ENCODE data around the gene EMID1. TPM values are rescaled to one million over a fixed set of nuclear protein-coding genes. Genes with fewer than 3 reads are reported as not detected.

Gene EMID1
- polyA plus RNA-seq, 1 donor (not counting 4 experiments of a cell fraction or from before 2014, with no cell fraction given), result not detected

DNA sequence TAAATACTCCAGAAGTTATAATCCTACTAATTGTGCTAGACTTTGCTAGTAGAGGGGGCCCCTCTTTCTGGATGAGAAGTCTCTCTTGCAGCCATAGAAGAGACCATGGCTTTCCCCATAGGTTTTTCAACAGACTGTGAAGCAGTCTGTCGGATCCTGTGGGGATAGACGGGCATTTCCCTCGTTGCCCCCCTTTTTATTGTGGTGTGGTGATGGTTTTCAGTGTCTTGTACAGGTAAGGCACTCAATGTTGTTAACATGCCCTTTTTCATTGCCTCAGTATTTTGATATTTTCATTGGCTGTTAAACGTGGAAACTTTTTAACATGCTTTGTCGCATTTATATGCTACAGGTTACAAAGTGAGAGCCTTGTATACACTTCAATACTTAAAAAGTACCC, 84.4 kb downstream of the EMID1 start:
- TF ChIP-seq, protein P1, sequence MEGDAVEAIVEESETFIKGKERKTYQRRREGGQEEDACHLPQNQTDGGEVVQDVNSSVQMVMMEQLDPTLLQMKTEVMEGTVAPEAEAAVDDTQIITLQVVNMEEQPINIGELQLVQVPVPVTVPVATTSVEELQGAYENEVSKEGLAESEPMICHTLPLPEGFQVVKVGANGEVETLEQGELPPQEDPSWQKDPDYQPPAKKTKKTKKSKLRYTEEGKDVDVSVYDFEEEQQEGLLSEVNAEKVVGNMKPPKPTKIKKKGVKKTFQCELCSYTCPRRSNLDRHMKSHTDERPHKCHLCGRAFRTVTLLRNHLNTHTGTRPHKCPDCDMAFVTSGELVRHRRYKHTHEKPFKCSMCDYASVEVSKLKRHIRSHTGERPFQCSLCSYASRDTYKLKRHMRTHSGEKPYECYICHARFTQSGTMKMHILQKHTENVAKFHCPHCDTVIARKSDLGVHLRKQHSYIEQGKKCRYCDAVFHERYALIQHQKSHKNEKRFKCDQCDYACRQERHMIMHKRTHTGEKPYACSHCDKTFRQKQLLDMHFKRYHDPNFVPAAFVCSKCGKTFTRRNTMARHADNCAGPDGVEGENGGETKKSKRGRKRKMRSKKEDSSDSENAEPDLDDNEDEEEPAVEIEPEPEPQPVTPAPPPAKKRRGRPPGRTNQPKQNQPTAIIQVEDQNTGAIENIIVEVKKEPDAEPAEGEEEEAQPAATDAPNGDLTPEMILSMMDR (optimal IDR thresholded peaks at IDR 0.05 in 1 of 3, IDR thresholded peaks at IDR 0.05 in 1 of 3, conservative IDR thresholded peaks at IDR 0.05 in 1 of 3; ENCODE audit: extremely low read depth in 1 of 3, insufficient read depth in 2 of 3, low read length in 3 of 3), result no peak
- no peak for TF ChIP-seq EZH2 (IDR thresholded peaks at IDR 0.05; ENCODE audit: low read length)
- dilution Hi-C loops (cut with MboI; ENCODE audit: extremely low pct_ligation_motif_present, low sequenced_read_pairs), result no loop called here
- Histone ChIP-seq H3K4me1 (ENCODE audit: control insufficient read depth, extremely low read depth, insufficient read depth, low read length) (no peaks in the 10 kb centered on the region), H3K9me3 (ENCODE audit: control insufficient read depth, low read depth, low read length) (no peaks in the 10 kb centered on the region), H4K20me1 (ENCODE audit: control insufficient read depth, extremely low read depth, insufficient read depth, low read length) (peaks cover 5% of the 10 kb centered on the region), H3K9me1 (ENCODE audit: control insufficient read depth, extremely low read depth, insufficient read depth, low read length) (no peaks in the 10 kb centered on the region), H2AFZ (ENCODE audit: control insufficient read depth, low read length) (no peak overlapping the region), H3K4me3 (ENCODE audit: control insufficient read depth in 2 of 3, extremely low read depth in 1 of 3, insufficient read depth in 2 of 3, low read depth in 1 of 3, low read length in 3 of 3) (no peak overlapping the region), H3K4me2 (ENCODE audit: control insufficient read depth, extremely low read depth, insufficient read depth, low read depth, low read length) (no peak overlapping the region), H3K79me2 (ENCODE audit: control insufficient read depth, insufficient read depth, low read length) (peaks cover 35% of the 10 kb centered on the region), H3K36me3 (ENCODE audit: control insufficient read depth in 2 of 2, extremely low read depth in 1 of 2, insufficient read depth in 2 of 2, low read length in 2 of 2) (peaks cover 46 to 67% of the 10 kb centered on the region in 2 experiments), H3K9ac (ENCODE audit: control insufficient read depth, extremely low read depth, insufficient read depth, low read length) (no peak overlapping the region), H3K27me3 (ENCODE audit: control insufficient read depth, extremely low read depth, insufficient read depth, low read length) (no peaks in the 10 kb centered on the region), H3K27ac (ENCODE audit: control insufficient read depth, insufficient read depth, low read length) (no peak overlapping the region)
- no peak for FAIRE-seq
- no peak for DNase-seq (ENCODE audit: low read depth, low spot score)

DNA sequence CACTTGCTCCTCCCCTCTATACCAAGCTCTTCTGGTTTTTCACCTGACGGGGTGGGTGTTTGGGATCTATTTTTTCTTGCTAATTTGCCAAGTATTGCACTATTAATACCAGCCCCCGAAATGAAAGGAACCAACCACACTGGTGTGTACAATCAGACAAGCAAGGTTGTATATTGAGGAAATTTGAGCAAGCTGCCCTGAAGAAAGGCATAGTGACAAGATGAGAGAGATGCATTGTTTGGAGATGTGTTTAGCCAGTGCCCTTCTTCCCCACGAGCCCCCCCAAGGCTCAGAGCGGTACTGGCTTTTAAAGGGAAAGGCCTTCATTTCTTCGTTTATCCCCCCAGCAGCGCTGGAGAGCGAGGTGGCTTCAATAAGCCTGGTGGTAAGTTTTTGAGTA, 85.5 kb downstream of the EMID1 start:
- no peak overlapping the region for H3K9ac ChIP-seq (ENCODE audit: control insufficient read depth, extremely low read depth, insufficient read depth, low read length)
- no peak overlapping the region for H3K27ac ChIP-seq (ENCODE audit: control insufficient read depth, insufficient read depth, low read length)
- peaks cover 47 to 72% of the 10 kb centered on the region in 2 experiments for H3K36me3 ChIP-seq (ENCODE audit: control insufficient read depth in 2 of 2, extremely low read depth in 1 of 2, insufficient read depth in 2 of 2, low read length in 2 of 2)
- H3K9me3 ChIP-seq (ENCODE audit: control insufficient read depth, low read depth, low read length), result no peaks in the 10 kb centered on the region
- DNase-seq (ENCODE audit: low read depth, low spot score), result no peak
- no peak overlapping the region for H3K4me2 ChIP-seq (ENCODE audit: control insufficient read depth, extremely low read depth, insufficient read depth, low read depth, low read length)
- no peaks in the 10 kb centered on the region for H3K9me1 ChIP-seq (ENCODE audit: control insufficient read depth, extremely low read depth, insufficient read depth, low read length)
- H3K27me3 ChIP-seq (ENCODE audit: control insufficient read depth, extremely low read depth, insufficient read depth, low read length), result no peaks in the 10 kb centered on the region
- H4K20me1 ChIP-seq (ENCODE audit: control insufficient read depth, extremely low read depth, insufficient read depth, low read length), result peaks cover 5% of the 10 kb centered on the region
- FAIRE-seq, result no peak
- H3K4me3 ChIP-seq (ENCODE audit: control insufficient read depth in 2 of 3, extremely low read depth in 1 of 3, insufficient read depth in 2 of 3, low read depth in 1 of 3, low read length in 3 of 3), result no peak overlapping the region
- TF ChIP-seq, protein P1 (optimal IDR thresholded peaks at IDR 0.05 in 1 of 3, IDR thresholded peaks at IDR 0.05 in 1 of 3, conservative IDR thresholded peaks at IDR 0.05 in 1 of 3; ENCODE audit: extremely low read depth in 1 of 3, insufficient read depth in 2 of 3, low read length in 3 of 3), result no peak
- no peak for TF ChIP-seq EZH2 (IDR thresholded peaks at IDR 0.05; ENCODE audit: low read length)
- no peaks in the 10 kb centered on the region for H3K4me1 ChIP-seq (ENCODE audit: control insufficient read depth, extremely low read depth, insufficient read depth, low read length)
- dilution Hi-C loops (cut with MboI; ENCODE audit: extremely low pct_ligation_motif_present, low sequenced_read_pairs), result no loop called here
- no peak overlapping the region for H2AFZ ChIP-seq (ENCODE audit: control insufficient read depth, low read length)
- peaks cover 30% of the 10 kb centered on the region for H3K79me2 ChIP-seq (ENCODE audit: control insufficient read depth, insufficient read depth, low read length)

Measured in keratinocyte (primary cell).